Neuronal stem cell (in vitro differentiated cells): ENCODE data around the gene HHIP.

Experiments
- DNase-seq: peaks from one replicate; pipeline ENCODE4 v3.0.0-alpha.2; 2013; ENCODE audit warnings: low spot score
- H2AFZ ChIP-seq: one replicate; pipeline ENCODE4 v1.6.1; 2013; ENCODE audit warnings: mild to moderate bottlenecking, low read length, inconsistent platforms
- H2AK5ac ChIP-seq: 2 replicates; pipeline ENCODE4 v1.6.1; 2013; ENCODE audit warnings: low read depth, mild to moderate bottlenecking, inconsistent platforms, low read length, moderate library complexity, mixed read lengths
- H2BK120ac ChIP-seq: 2 replicates; pipeline ENCODE4 v1.6.1; 2013; ENCODE audit warnings: low read depth, mild to moderate bottlenecking, inconsistent platforms, low read length, moderate library complexity, mixed read lengths
- H2BK12ac ChIP-seq: one replicate; pipeline ENCODE4 v1.6.1; 2013; ENCODE audit warnings: low read length, inconsistent platforms
- H2BK15ac ChIP-seq: 2 replicates; pipeline ENCODE4 v1.6.1; 2013; ENCODE audit warnings: mild to moderate bottlenecking, low read length, inconsistent platforms, mixed read lengths
- H2BK5ac ChIP-seq: one replicate; pipeline ENCODE4 v1.6.1; 2013; ENCODE audit warnings: inconsistent platforms, mild to moderate bottlenecking, low read length, moderate library complexity
- H3K14ac ChIP-seq: one replicate; pipeline ENCODE4 v1.6.1; 2013; ENCODE audit warnings: low read length, inconsistent platforms
- H3K18ac ChIP-seq: 2 replicates; pipeline ENCODE4 v1.6.1; 2013; ENCODE audit warnings: low read length, inconsistent platforms
- H3K23ac ChIP-seq: 2 replicates; pipeline ENCODE4 v1.6.1; 2013; ENCODE audit warnings: low read depth, mild to moderate bottlenecking, mixed read lengths, low read length, inconsistent platforms; ENCODE audit not compliant: poor library complexity
- H3K27ac ChIP-seq: replicated peaks from 3 replicates; pipeline ENCODE4 v1.5.1; 2013; ENCODE audit warnings: low read length, inconsistent platforms
- H3K27me3 ChIP-seq, 3 experiments: 2 replicates each; pipeline ENCODE4 v1.6.1; 2013; ENCODE audit warnings: low read length in 3 of 3, mild to moderate bottlenecking in 2 of 3, inconsistent platforms in 1 of 3, low read depth in 1 of 3, mixed read lengths in 1 of 3, moderate library complexity in 1 of 3; ENCODE audit not compliant: control insufficient read depth in 3 of 3, insufficient read depth in 3 of 3
- H3K36me3 ChIP-seq, 2 donors: replicated peaks in 1 of 2; 2 replicates each; pipeline ENCODE4 v1.6.1; 2013; ENCODE audit warnings: low read length in 2 of 2; ENCODE audit not compliant: control insufficient read depth in 2 of 2, insufficient read depth in 2 of 2
- H3K4ac ChIP-seq: 2 replicates; pipeline ENCODE4 v1.6.1; 2013; ENCODE audit warnings: inconsistent platforms, mild to moderate bottlenecking, low read length, moderate library complexity
- H3K4me1 ChIP-seq, 2 donors: 1 replicate in 1 of 2; 2 replicates in 1 of 2; pipeline ENCODE4 v1.6.1; 2013; ENCODE audit warnings: low read length in 2 of 2, low read depth in 1 of 2; ENCODE audit not compliant: control insufficient read depth in 2 of 2, insufficient read depth in 1 of 2
- H3K4me2 ChIP-seq: one replicate; pipeline ENCODE4 v1.6.1; 2013; ENCODE audit warnings: mild to moderate bottlenecking, low read length, inconsistent platforms; ENCODE audit not compliant: insufficient read depth, poor library complexity, severe bottlenecking
- H3K4me3 ChIP-seq, 2 donors: 2 replicates each; pipeline ENCODE4 v1.5.1; 2013; ENCODE audit warnings: low read length in 2 of 2, mild to moderate bottlenecking in 2 of 2, inconsistent platforms in 1 of 2, moderate library complexity in 1 of 2
- H3K79me1 ChIP-seq: one replicate; pipeline ENCODE4 v1.6.1; 2013; ENCODE audit warnings: low read depth, mild to moderate bottlenecking, inconsistent platforms, low read length, moderate library complexity
- H3K9ac ChIP-seq: one replicate; pipeline ENCODE4 v1.6.1; 2013; ENCODE audit warnings: mild to moderate bottlenecking, low read depth, low read length, inconsistent platforms; ENCODE audit not compliant: poor library complexity
- H3K9me3 ChIP-seq, 2 donors: replicated peaks in 1 of 2; 2 replicates each; pipeline versions ENCODE3 to v1.6.1; 2013; ENCODE audit warnings: low read length in 2 of 2, mild to moderate bottlenecking in 2 of 2, inconsistent platforms in 1 of 2, low read depth in 1 of 2, mixed read lengths in 1 of 2, moderate library complexity in 1 of 2; ENCODE audit not compliant: control insufficient read depth in 2 of 2, insufficient read depth in 1 of 2
- H4K8ac ChIP-seq: one replicate; pipeline ENCODE4 v1.6.1; 2013; ENCODE audit warnings: low read depth, mild to moderate bottlenecking, inconsistent platforms, low read length, moderate library complexity
- H4K91ac ChIP-seq: one replicate; pipeline ENCODE4 v1.6.1; 2013; ENCODE audit warnings: low read length, low read depth, mild to moderate bottlenecking, inconsistent platforms; ENCODE audit not compliant: poor library complexity
- WGBS, 2 donors: extraction: QIAGEN DNeasy Blood & Tissue Kit; methylation state at CpG; one replicate each; pipeline ENCODE4 v1.1.7; 2013; ENCODE audit warnings: missing lambda C conversion rate in 2 of 2, mixed read lengths in 1 of 2; ENCODE audit not compliant: insufficient read length in 2 of 2, insufficient replicate concordance in 1 of 2; ENCODE audit errors: extremely low coverage in 2 of 2; 5-methylcytosine and 5-hydroxymethylcytosine counted together

The HHIP gene

GRCh38 chr4:144715230-144715629, 69.3 kb downstream of the HHIP start:
- no peak overlapping the region for H2AFZ ChIP-seq
- no peaks in the 10 kb centered on the region for H3K79me1 ChIP-seq
- no peak overlapping the region for H3K27ac ChIP-seq
- no peaks in the 10 kb centered on the region for H3K9me3 ChIP-seq
- H4K91ac ChIP-seq, result no peak overlapping the region
- no peak overlapping the region for H3K14ac ChIP-seq
- H3K36me3 ChIP-seq, result no peaks in the 10 kb centered on the region
- H3K4ac ChIP-seq, result no peak overlapping the region
- peaks cover 0 to 2% of the 10 kb centered on the region in 2 donors for H3K4me1 ChIP-seq
- no peak overlapping the region for H2BK15ac ChIP-seq
- H2BK5ac ChIP-seq, result no peak overlapping the region
- no peaks in the 10 kb centered on the region for H3K27me3 ChIP-seq
- H2BK120ac ChIP-seq, result no peak overlapping the region
- WGBS, 2 donors, result no CpG with 5 or more reads among the region's 2 CpGs
- H2BK12ac ChIP-seq, result no peak overlapping the region
- DNase-seq, result no peak
- no peak overlapping the region for H4K8ac ChIP-seq
- H2AK5ac ChIP-seq, result no peak overlapping the region
- H3K9ac ChIP-seq, result no peak overlapping the region
- H3K4me3 ChIP-seq, result no peak overlapping the region
- no peak overlapping the region for H3K18ac ChIP-seq
- H3K23ac ChIP-seq, result no peak overlapping the region
- H3K4me2 ChIP-seq, result no peak overlapping the region

- H2BK12ac ChIP-seq, result no peak overlapping the region
- H3K9ac ChIP-seq, result no peak overlapping the region
- no CpG with 5 or more reads among the region's 5 CpGs for WGBS, 2 donors
- no peak overlapping the region for H4K8ac ChIP-seq
- no peak overlapping the region for H3K27ac ChIP-seq
- no peak overlapping the region for H3K4me3 ChIP-seq
- H2BK5ac ChIP-seq, result no peak overlapping the region
- no peaks in the 10 kb centered on the region for H3K36me3 ChIP-seq
- H3K23ac ChIP-seq, result no peak overlapping the region
- H2AK5ac ChIP-seq, result no peak overlapping the region
- H3K14ac ChIP-seq, result no peak overlapping the region
- no peak overlapping the region for H4K91ac ChIP-seq
- DNase-seq, result no peak
- no peak overlapping the region for H2BK120ac ChIP-seq
- H3K4me2 ChIP-seq, result no peak overlapping the region
- no peaks in the 10 kb centered on the region for H3K27me3 ChIP-seq
- no peak overlapping the region for H2AFZ ChIP-seq
- H2BK15ac ChIP-seq, result no peak overlapping the region
- H3K18ac ChIP-seq, result no peak overlapping the region
- H3K4me1 ChIP-seq, result peaks cover 0 to under 1% of the 10 kb centered on the region in 2 donors
- H3K9me3 ChIP-seq, result no peaks in the 10 kb centered on the region
- H3K79me1 ChIP-seq, result no peaks in the 10 kb centered on the region
- H3K4ac ChIP-seq, result no peak overlapping the region
Measured at GRCh38 chr4:144716778-144717177, 70.8 kb downstream of the HHIP start.

- Histone ChIP-seq H3K23ac (no peak overlapping the region), H3K27me3 (no peaks in the 10 kb centered on the region), H2BK5ac (no peak overlapping the region), H3K4me2 (no peak overlapping the region), H2BK15ac (no peak overlapping the region), H3K4me3 (no peak overlapping the region), H4K8ac (no peak overlapping the region), H2BK12ac (no peak overlapping the region), H2AK5ac (no peak overlapping the region), H3K4ac (no peak overlapping the region), H2BK120ac (no peak overlapping the region), H2AFZ (no peak overlapping the region), H3K9me3 (no peaks in the 10 kb centered on the region), H3K4me1 (peaks cover 0 to 3% of the 10 kb centered on the region in 2 donors), H3K79me1 (no peaks in the 10 kb centered on the region), H3K18ac (no peak overlapping the region), H3K36me3 (no peaks in the 10 kb centered on the region), H3K9ac (no peak overlapping the region), H4K91ac (no peak overlapping the region), H3K14ac (no peak overlapping the region), H3K27ac (no peak overlapping the region)
- DNase-seq, result no peak
- WGBS, 2 donors, result no CpG with 5 or more reads among the region's 4 CpGs
Measured at GRCh38 chr4:144718958-144719512, 73.1 kb downstream of the HHIP start.

GRCh38 chr4:144720491-144720890, 74.5 kb downstream of the HHIP start:
- no CpG with 5 or more reads among the region's 3 CpGs for WGBS, 2 donors
- Histone ChIP-seq H4K8ac (no peak overlapping the region), H4K91ac (no peak overlapping the region), H3K9me3 (no peaks in the 10 kb centered on the region), H3K4me1 (peaks cover 0 to 3% of the 10 kb centered on the region in 2 donors), H3K27me3 (no peaks in the 10 kb centered on the region), H3K18ac (no peak overlapping the region), H2BK15ac (no peak overlapping the region), H2AFZ (no peak overlapping the region), H3K9ac (no peak overlapping the region), H3K36me3 (no peaks in the 10 kb centered on the region), H3K4me3 (no peak overlapping the region), H2BK120ac (no peak overlapping the region), H3K79me1 (no peaks in the 10 kb centered on the region), H3K4me2 (no peak overlapping the region), H2AK5ac (no peak overlapping the region), H2BK12ac (no peak overlapping the region), H2BK5ac (no peak overlapping the region), H3K14ac (no peak overlapping the region), H3K4ac (no peak overlapping the region), H3K23ac (no peak overlapping the region), H3K27ac (no peak overlapping the region)
- no peak for DNase-seq
